H1 (cell line): ENCODE measurements around the gene ZNF521. TPM values are rescaled to one million over a fixed set of nuclear protein-coding genes. Genes with fewer than 3 reads are reported as not detected.
A peak's percentile ranks its signal among the peaks of the same experiment; 100 is the strongest.

Experiments
- CTCF ChIA-PET: fragments of 300-600 bp; sonication (Branson Sonifier 250); formaldehyde crosslinking; loops from one replicate; lab custom pipeline; 2021; ENCODE audit not compliant: partially characterized antibody; lab: Charles Lee
- POLR2A ChIA-PET: fragments of 300-600 bp; sonication (Branson Sonifier 250); formaldehyde crosslinking; loops from one replicate; lab custom pipeline; 2021; ENCODE audit warnings: inconsistent platforms; ENCODE audit not compliant: partially characterized antibody; lab: Charles Lee
- DNase-seq, 2 experiments: peaks; one replicate each; pipeline versions ENCODE4 v3.0.0 to v3.0.0-alpha.2; 2010 to 2022; ENCODE audit warnings: low spot score in 2 of 2, low read depth in 1 of 2, mixed read lengths in 1 of 2
- FAIRE-seq: peaks from 2 replicates; lab custom pipeline; 2011; peaks lifted over from hg19 to GRCh38; lab: Jason Lieb, UNC
- H2AFZ ChIP-seq: 2 replicates; pipeline ENCODE4 v1.8.1; 2012; ENCODE audit warnings: low read length, inconsistent platforms
- H2AK5ac ChIP-seq: 2 replicates; pipeline ENCODE4 v1.6.1; 2013; ENCODE audit warnings: low read depth, low read length
- H2BK120ac ChIP-seq: replicated peaks from 2 replicates; pipeline ENCODE3; 2013; ENCODE audit warnings: low read depth, low read length, inconsistent platforms
- H2BK12ac ChIP-seq: 2 replicates; pipeline ENCODE4 v1.6.1; 2013; ENCODE audit warnings: low read depth, low read length
- H2BK15ac ChIP-seq: 2 replicates; pipeline ENCODE4 v1.6.1; 2013; ENCODE audit warnings: low read length
- H2BK20ac ChIP-seq: 2 replicates; pipeline ENCODE4 v1.6.1; 2013; ENCODE audit warnings: low read length
- H2BK5ac ChIP-seq: 2 replicates; pipeline ENCODE4 v1.6.1; 2013; ENCODE audit warnings: low read depth, low read length
- H3K14ac ChIP-seq: 2 replicates; pipeline ENCODE4 v1.6.1; 2013; ENCODE audit warnings: inconsistent platforms; ENCODE audit not compliant: insufficient read length
- H3K18ac ChIP-seq: 2 replicates; pipeline ENCODE4 v1.6.1; 2013; ENCODE audit warnings: low read length; ENCODE audit errors: extremely low read depth
- H3K23ac ChIP-seq: 2 replicates; pipeline ENCODE4 v1.6.1; 2013; ENCODE audit warnings: inconsistent platforms; ENCODE audit not compliant: insufficient read length
- H3K23me2 ChIP-seq: 2 replicates; pipeline ENCODE4 v1.6.1; 2013; ENCODE audit warnings: low read depth, low read length
- H3K27ac ChIP-seq: 2 replicates; pipeline ENCODE4 v1.6.1; 2011; ENCODE audit warnings: low read depth, low read length, inconsistent platforms
- H3K27me3 ChIP-seq, 4 experiments: replicated peaks in 1 of 4; 1 replicate in 1 of 4; 2 replicates in 3 of 4; pipeline versions ENCODE4 v1.6.1 to v1.8.1; 2011 to 2013; ENCODE audit warnings: low read length in 3 of 4, mild to moderate bottlenecking in 3 of 4, inconsistent platforms in 2 of 4, mixed read lengths in 2 of 4, moderate library complexity in 1 of 4; ENCODE audit not compliant: control insufficient read depth in 3 of 4, insufficient read depth in 3 of 4; ENCODE audit errors: extremely low read depth in 1 of 4
- H3K36me3 ChIP-seq, 4 experiments: 2 replicates each; pipeline versions ENCODE4 v1.6.1 to v1.8.1; 2011 to 2013; ENCODE audit warnings: mild to moderate bottlenecking in 4 of 4, low read length in 3 of 4, moderate library complexity in 2 of 4, control low read depth in 1 of 4, inconsistent platforms in 1 of 4; ENCODE audit not compliant: insufficient read depth in 4 of 4, control insufficient read depth in 2 of 4
- H3K4ac ChIP-seq: replicated peaks from 2 replicates; pipeline ENCODE3; 2013; ENCODE audit warnings: low read length, low read depth, mixed read lengths, inconsistent platforms; ENCODE audit not compliant: insufficient read length
- H3K4me1 ChIP-seq, 4 experiments: replicated peaks in 1 of 4; 1 replicate in 1 of 4; 2 replicates in 3 of 4; pipeline versions ENCODE4 v1.6.1 to v1.8.1; 2011 to 2013; ENCODE audit warnings: low read length in 3 of 4, inconsistent platforms in 2 of 4, mixed read lengths in 1 of 4; ENCODE audit not compliant: insufficient read depth in 4 of 4, control insufficient read depth in 3 of 4
- H3K4me2 ChIP-seq, 2 experiments: 2 replicates each; pipeline versions ENCODE4 v1.6.1 to v1.8.1; 2011 to 2013; ENCODE audit warnings: low read depth in 2 of 2, low read length in 2 of 2, control low read depth in 1 of 2, inconsistent platforms in 1 of 2, mild to moderate bottlenecking in 1 of 2; ENCODE audit not compliant: insufficient read depth in 1 of 2
- H3K4me3 ChIP-seq, 4 experiments: fragments of 200-600, 300-600 bp in 1 of 4; sonication (generic), shearing (Covaris generic), sonication (Bioruptor Twin) in 1 of 4; 2 replicates each; pipeline versions ENCODE4 v1.5.1 to v1.8.1; 2011 to 2016; ENCODE audit warnings: low read length in 4 of 4, low read depth in 3 of 4, control low read depth in 2 of 4, inconsistent platforms in 2 of 4, mild to moderate bottlenecking in 2 of 4, mixed read lengths in 1 of 4, moderate library complexity in 1 of 4; ENCODE audit not compliant: insufficient read depth in 2 of 4; ENCODE audit errors: extremely low read depth in 1 of 4
- H3K56ac ChIP-seq: replicated peaks from 2 replicates; pipeline ENCODE3; 2013; ENCODE audit warnings: low read depth, mild to moderate bottlenecking, mixed read lengths, low read length, inconsistent platforms; ENCODE audit not compliant: insufficient read length
- H3K79me1 ChIP-seq: 2 replicates; pipeline ENCODE4 v1.6.1; 2013; ENCODE audit warnings: low read depth, low read length, control low read depth
- H3K79me2 ChIP-seq, 2 experiments: 2 replicates each; pipeline versions ENCODE4 v1.6.1 to v1.8.1; 2012 to 2013; ENCODE audit warnings: low read length in 2 of 2, mild to moderate bottlenecking in 2 of 2, inconsistent platforms in 1 of 2; ENCODE audit not compliant: insufficient read depth in 2 of 2, control insufficient read depth in 1 of 2
- H3K9ac ChIP-seq, 4 experiments: replicated peaks in 1 of 4; 1 replicate in 1 of 4; 2 replicates in 3 of 4; pipeline versions ENCODE4 v1.6.1 to v1.8.1; 2011 to 2013; ENCODE audit warnings: low read depth in 3 of 4, low read length in 3 of 4, control low read depth in 2 of 4, mild to moderate bottlenecking in 2 of 4, moderate library complexity in 2 of 4, inconsistent platforms in 1 of 4; ENCODE audit errors: extremely low read depth in 1 of 4
- H3K9me3 ChIP-seq, 2 experiments: 2 replicates each; pipeline versions ENCODE4 v1.6.1 to v1.8.1; 2012 to 2013; ENCODE audit warnings: mild to moderate bottlenecking in 2 of 2, moderate library complexity in 2 of 2, control low read depth in 1 of 2, inconsistent platforms in 1 of 2, low read depth in 1 of 2, low read length in 1 of 2, mixed read lengths in 1 of 2; ENCODE audit not compliant: insufficient read depth in 2 of 2
- H4K20me1 ChIP-seq, 2 experiments: replicated peaks in 1 of 2; 2 replicates each; pipeline versions ENCODE3 to v1.8.1; 2011 to 2013; ENCODE audit warnings: inconsistent platforms in 2 of 2, low read length in 2 of 2, mild to moderate bottlenecking in 1 of 2; ENCODE audit not compliant: insufficient read depth in 2 of 2, control insufficient read depth in 1 of 2
- H4K5ac ChIP-seq: 2 replicates; pipeline ENCODE4 v1.6.1; 2013; ENCODE audit warnings: low read length, low read depth, mixed read lengths, inconsistent platforms; ENCODE audit not compliant: insufficient read length
- H4K8ac ChIP-seq: 2 replicates; pipeline ENCODE4 v1.8.0; 2013; ENCODE audit warnings: mild to moderate bottlenecking, moderate library complexity, low read length, inconsistent platforms; ENCODE audit not compliant: insufficient read depth; ENCODE audit errors: extremely low read depth
- H4K91ac ChIP-seq: replicated peaks from 2 replicates; pipeline ENCODE3; 2013; ENCODE audit warnings: low read length, mixed read lengths, inconsistent platforms; ENCODE audit not compliant: insufficient read length
- ASH2L ChIP-seq: fragments of 200-600, 300-600 bp; sonication (generic); IDR thresholded peaks from one replicate; pipeline ENCODE4 v1.7.1; 2017; ENCODE audit warnings: low read length
- CEBPB ChIP-seq: IDR thresholded peaks from 2 replicates; pipeline ENCODE4 v1.6.1; 2012; ENCODE audit warnings: low read depth, low read length
- CHD1 ChIP-seq: IDR thresholded peaks from 2 replicates; pipeline ENCODE4 v1.6.1; 2012; ENCODE audit warnings: low read depth, low read length, improper control_type of control experiment
- CHD2 ChIP-seq: IDR thresholded peaks from 2 replicates; pipeline ENCODE4 v1.6.1; 2012; ENCODE audit warnings: low read length, improper control_type of control experiment
- EZH2 ChIP-seq: fragments of 200-600 bp; sonication (generic); IDR thresholded peaks from 2 replicates; pipeline ENCODE4 v1.7.1; 2012; ENCODE audit warnings: low read depth, mild to moderate bottlenecking, moderate library complexity, low read length, inconsistent platforms; ENCODE audit not compliant: severe bottlenecking
- NRF1 ChIP-seq: IDR thresholded peaks from 2 replicates; pipeline ENCODE4 v1.6.1; 2011; ENCODE audit warnings: mild to moderate bottlenecking, low read depth, low read length, improper control_type of control experiment
- POLR2A ChIP-seq, 2 experiments: IDR thresholded peaks; 1 replicate in 1 of 2; 2 replicates in 1 of 2; pipeline ENCODE4 v1.6.1; 2011; ENCODE audit warnings: low read depth in 2 of 2, low read length in 2 of 2, mild to moderate bottlenecking in 2 of 2; ENCODE audit errors: control extremely low read depth in 1 of 2
- SIN3A ChIP-seq, 2 experiments: IDR thresholded peaks in 1 of 2; conservative IDR thresholded peaks in 1 of 2; 2 replicates each; pipeline ENCODE4 v1.6.1; 2011 to 2012; ENCODE audit warnings: low read length in 2 of 2, improper control_type of control experiment in 1 of 2, low read depth in 1 of 2, mild to moderate bottlenecking in 1 of 2
- SIX5 ChIP-seq: IDR thresholded peaks from 2 replicates; pipeline ENCODE4 v1.6.1; 2011; ENCODE audit warnings: mild to moderate bottlenecking, low read depth, low read length
- TAF7 ChIP-seq: optimal IDR thresholded peaks from 2 replicates; pipeline ENCODE3; 2011; ENCODE audit warnings: low read depth, mild to moderate bottlenecking, inconsistent platforms, low read length, moderate library complexity, borderline replicate concordance
- TBP ChIP-seq: IDR thresholded peaks from 2 replicates; pipeline ENCODE4 v1.6.1; 2011; ENCODE audit warnings: low read depth, low read length, improper control_type of control experiment
- ZNF274 ChIP-seq: IDR thresholded peaks from 2 replicates; pipeline ENCODE4 v1.7.0; 2012; ENCODE audit warnings: low read length, borderline replicate concordance; ENCODE audit errors: extremely low read depth
- WGBS, 2 experiments: shearing (Covaris generic) in 1 of 2; methylation state at CpG; one replicate each; pipeline versions ENCODE4 v1.1.6 to v1.1.7; 2013 to 2015; ENCODE audit warnings: low lambda C conversion rate in 2 of 2, mixed read lengths in 2 of 2, inconsistent platforms in 1 of 2, low coverage in 1 of 2, missing lambda C conversion rate in 1 of 2; ENCODE audit not compliant: insufficient replicate concordance in 2 of 2, insufficient coverage in 1 of 2, insufficient read length in 1 of 2; ENCODE audit errors: extremely low coverage in 1 of 2, missing lambda C conversion rate in 1 of 2; 5-methylcytosine and 5-hydroxymethylcytosine counted together
- polyA plus RNA-seq, 7 experiments: library from polyadenylated mRNA; depleted of rRNA in 3 of 7; stranded (reverse) in 5 of 7; unstranded in 2 of 7; fragments of >200 nt in 5 of 7; fragments of 200-250 nt in 2 of 7; gene quantifications; 1 replicate in 5 of 7; 2 replicates in 1 of 7; 4 replicates in 1 of 7; pipeline versions ENCODE4 v1.2.1 to v1.2.3, GENCODE V29; 2011 to 2013; ENCODE audit warnings: missing spikeins in 2 of 7, mixed read lengths in 2 of 7
- total RNA-seq: library from RNA; stranded (reverse); fragmentation: NEBNext Ultra II Directional; extraction: Animal tissue kit (Norgen Biotek cat#: 25700); gene quantifications from 2 replicates; pipeline ENCODE4 v1.2.1, GENCODE V29; 2021
- TF ChIP-seq, protein P1 (sequence below): IDR thresholded peaks from 2 replicates; pipeline ENCODE4 v1.6.1; 2012; ENCODE audit warnings: inconsistent platforms

ZNF521 gene
- total and polyA plus RNA-seq, 2 of the 8 experiments (the other 6 are each of a cell fraction or from before 2014, with no cell fraction given): 9.5 to 15.8 TPM

GRCh38 chr18:25019086-25019860 lies 332.7 kb downstream of the ZNF521 start:
- 0 out of 2 replicates have a peak overlapping the region, but pooled peaks have one; percentile 21 for H2AFZ ChIP-seq
- CTCF ChIA-PET: interaction anchor here (0.6 kb wide), 1 partner anchor 43 kb away, joined by 4 read pairs; no protein-coding TSS in a partner anchor
- POLR2A ChIA-PET: no interaction called here
- TF ChIP-seq, protein P1, sequence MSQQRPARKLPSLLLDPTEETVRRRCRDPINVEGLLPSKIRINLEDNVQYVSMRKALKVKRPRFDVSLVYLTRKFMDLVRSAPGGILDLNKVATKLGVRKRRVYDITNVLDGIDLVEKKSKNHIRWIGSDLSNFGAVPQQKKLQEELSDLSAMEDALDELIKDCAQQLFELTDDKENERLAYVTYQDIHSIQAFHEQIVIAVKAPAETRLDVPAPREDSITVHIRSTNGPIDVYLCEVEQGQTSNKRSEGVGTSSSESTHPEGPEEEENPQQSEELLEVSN: no peak
- TF ChIP-seq CHD1: no peak
- no peak for TF ChIP-seq NRF1
- TF ChIP-seq EZH2: no peak
- TF ChIP-seq CEBPB: no peak
- TF ChIP-seq POLR2A (IDR thresholded peaks at IDR 0.05; ENCODE audit: control extremely low read depth in 1 of 2, low read depth in 2 of 2, low read length in 2 of 2): no peak
- no peak for TF ChIP-seq CHD2
- no peak for TF ChIP-seq TBP
- TF ChIP-seq SIN3A (conservative IDR thresholded peaks at IDR 0.05 in 1 of 2, IDR thresholded peaks at IDR 0.05 in 1 of 2; ENCODE audit: low read depth in 1 of 2, low read length in 2 of 2): no peak
- TF ChIP-seq TAF7: no peak
- no peak for TF ChIP-seq SIX5
- TF ChIP-seq ZNF274: no peak
- no peak for TF ChIP-seq ASH2L

More at GRCh38 chr18:25019086-25019860, 332.7 kb downstream of the ZNF521 start:
- H3K4ac ChIP-seq: no peak overlapping the region
- no peak overlapping the region for H3K23ac ChIP-seq
- H2BK12ac ChIP-seq: no peak overlapping the region
- no peak overlapping the region for H3K9ac ChIP-seq
- H3K79me1 ChIP-seq: no peaks in the 10 kb centered on the region
- H4K5ac ChIP-seq: no peak overlapping the region
- H3K4me1 ChIP-seq: no peaks in the 10 kb centered on the region
- no peak overlapping the region for H3K4me3 ChIP-seq
- H2BK20ac ChIP-seq: no peak overlapping the region
- H3K4me2 ChIP-seq: no peak overlapping the region
- H2BK120ac ChIP-seq: no peak overlapping the region
- H2BK5ac ChIP-seq: no peak overlapping the region
- H4K8ac ChIP-seq: no peak overlapping the region
- H3K18ac ChIP-seq: no peak overlapping the region
- FAIRE-seq (no peak), DNase-seq (no peak)
- no peaks in the 10 kb centered on the region for H4K20me1 ChIP-seq
- no peak overlapping the region for H2BK15ac ChIP-seq
- no peak overlapping the region for H3K27ac ChIP-seq
- WGBS, 2 experiments: 87% methylated on average over 8 of the region's 8 CpGs; no CpG with 5 or more reads in 1 of the 2 experiments
- H3K27me3 ChIP-seq: no peaks in the 10 kb centered on the region
- no peak overlapping the region for H2AK5ac ChIP-seq
- no peak overlapping the region for H3K56ac ChIP-seq
- H4K91ac ChIP-seq: no peak overlapping the region
- no peaks in the 10 kb centered on the region for H3K79me2 ChIP-seq
- H3K14ac ChIP-seq: no peak overlapping the region
- H3K9me3 ChIP-seq: no peaks in the 10 kb centered on the region
- no peaks in the 10 kb centered on the region for H3K36me3 ChIP-seq
- H3K23me2 ChIP-seq: no peaks in the 10 kb centered on the region
